CD4-positive, alpha-beta T cell treated with Interleukin-17A for 1 hour (primary cell): ENCODE measurements around the gene ACD.
A peak's percentile ranks its signal among the peaks of the same experiment; 100 is the strongest.

Experiments used
- DNase-seq: peaks from one replicate; pipeline ENCODE4 v3.0.0-alpha.2; 2020

The ACD gene

GRCh38 chr16:67661101-67661761 lies 1.2 kb upstream of the ACD start:
- no peak for DNase-seq

DNA sequence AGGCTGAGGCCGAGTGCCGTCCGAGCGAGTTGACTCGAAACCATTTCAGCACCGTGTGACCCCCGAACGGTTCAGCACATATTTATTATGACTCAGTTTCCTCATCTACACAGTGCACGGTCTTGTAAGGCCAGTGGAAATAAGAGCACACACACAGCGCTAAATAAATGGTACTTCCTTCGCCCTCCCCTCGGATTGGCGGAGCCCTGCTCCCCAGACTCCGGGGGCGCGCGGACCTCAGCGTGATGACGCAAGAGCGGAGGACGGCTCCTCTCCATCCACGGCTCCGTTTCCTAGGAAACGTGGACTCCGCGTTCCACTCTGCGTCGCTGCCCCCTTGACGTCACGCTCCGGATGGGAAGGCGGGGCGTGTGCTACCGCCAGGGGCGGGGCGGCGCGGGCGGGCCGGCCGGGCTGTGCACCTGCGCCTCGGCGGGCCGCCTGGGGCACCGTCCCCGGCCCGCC lies 536 bp upstream of the ACD start, which contains the start of gene PARD6A:
PARD6A (plus strand) TSS at position 397 of the 465 bp plus-strand sequence. CDS start 79 bp downstream, outside the sequence.
- DNase-seq, result peak; percentile 98

DNA sequence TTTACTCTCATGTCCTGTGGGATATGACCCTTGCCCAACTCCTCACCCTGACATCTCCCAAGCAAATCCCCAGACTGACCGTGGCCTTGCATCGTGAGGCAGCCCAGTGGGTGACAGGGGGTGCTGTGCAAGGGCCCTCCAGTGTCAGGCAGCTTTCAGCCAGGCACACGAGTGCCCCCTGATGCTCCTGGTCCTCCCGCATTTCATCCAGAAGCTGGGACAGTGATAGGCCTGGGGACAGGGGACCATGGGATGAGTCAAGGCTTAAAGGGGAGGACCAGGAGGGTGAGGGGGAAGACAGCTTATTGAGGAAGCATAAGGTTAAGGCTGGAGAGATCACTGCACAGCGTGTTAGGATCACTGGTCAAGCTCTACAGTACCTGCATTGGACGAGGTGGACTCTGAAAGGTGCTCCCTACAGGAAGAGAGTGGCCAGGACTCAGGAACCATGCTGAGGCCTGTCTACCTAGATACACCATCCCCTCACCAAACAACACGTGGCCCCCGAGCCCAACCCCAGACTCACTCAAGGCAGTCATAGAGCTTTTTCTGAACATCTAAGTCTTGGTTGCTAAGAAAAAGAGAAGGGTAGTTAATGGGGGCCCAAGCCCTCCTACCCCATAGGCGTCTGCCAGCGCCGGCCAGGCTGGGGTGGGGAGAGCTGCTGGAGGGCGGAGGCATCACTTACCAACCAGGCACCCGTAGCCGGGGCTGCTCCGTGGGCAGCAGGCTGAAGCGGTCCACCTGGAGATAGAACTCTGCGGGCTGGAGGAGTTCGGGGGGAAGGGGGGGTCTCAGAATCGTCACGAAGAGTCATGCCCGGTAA lies 998 bp downstream of the ACD start:
- no peak for DNase-seq

DNA sequence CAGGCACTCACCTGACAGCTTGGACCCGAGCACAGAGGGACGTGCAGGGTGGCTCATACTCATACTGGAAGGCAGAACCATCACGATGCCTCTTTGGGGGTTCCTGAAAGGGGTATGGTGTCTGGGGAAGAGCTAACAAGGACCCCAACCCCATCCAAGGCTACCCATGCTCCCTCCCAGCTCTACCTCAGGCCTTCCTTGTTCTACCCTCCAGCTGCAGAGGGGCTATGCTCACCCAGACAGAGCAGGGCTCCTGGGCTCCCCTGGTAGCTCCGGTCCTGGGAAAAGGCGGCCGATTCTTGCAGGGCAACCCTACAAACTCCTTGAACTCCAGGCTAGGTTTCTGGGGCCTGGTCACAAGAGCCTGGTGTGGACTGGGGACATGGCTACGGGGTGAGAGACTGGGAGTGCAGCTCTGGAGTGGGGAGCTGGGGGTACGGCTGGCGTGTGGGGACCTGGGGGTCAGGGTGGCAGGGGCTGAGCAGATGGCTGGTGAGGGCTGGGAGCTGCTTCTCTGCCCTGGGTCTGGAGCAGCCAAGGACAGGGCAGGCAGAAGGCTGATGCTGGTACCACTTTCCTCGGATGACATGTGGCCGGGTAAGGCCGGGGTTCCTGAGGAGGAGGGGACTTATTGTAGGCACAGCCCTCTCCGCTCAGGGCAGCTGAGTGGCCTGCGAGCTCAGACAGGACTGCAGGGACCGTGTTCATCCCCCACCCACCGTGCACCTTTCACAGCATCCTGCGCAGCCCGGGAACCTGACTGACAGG lies 2.1 kb downstream of the ACD start:
- no peak for DNase-seq

DNA sequence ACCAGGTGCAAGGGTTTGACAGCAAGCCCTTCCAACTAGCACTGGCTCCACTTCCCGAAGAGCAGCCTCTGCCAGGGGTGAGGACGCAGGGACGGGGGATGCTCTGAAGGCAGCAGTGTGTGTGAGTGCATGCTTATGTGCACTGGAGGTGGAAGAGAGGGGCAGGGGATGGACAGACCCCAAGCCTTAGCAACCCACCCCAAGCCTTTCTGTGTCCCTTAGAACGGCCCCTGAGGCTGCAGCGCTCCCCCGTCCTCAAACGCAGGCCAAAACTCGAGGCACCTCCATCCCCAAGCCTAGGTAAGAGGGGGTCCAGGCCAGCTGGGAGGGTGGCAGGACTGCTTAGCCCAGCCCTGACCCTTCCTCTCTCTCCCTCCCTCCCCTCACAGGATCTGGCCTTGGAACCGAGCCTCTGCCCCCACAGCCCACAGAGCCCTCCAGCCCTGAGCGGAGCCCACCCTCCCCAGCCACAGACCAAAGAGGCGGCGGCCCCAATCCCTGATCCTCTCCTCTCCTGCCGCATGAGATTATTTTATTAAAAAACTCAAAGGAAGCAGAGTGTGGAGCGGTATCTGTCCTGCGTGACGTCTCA lies 2.9 kb downstream of the ACD start:
- no peak for DNase-seq

GRCh38 chr16:67656344-67657016 lies 3.6 kb downstream of the ACD start:
- DNase-seq, result no peak

DNA sequence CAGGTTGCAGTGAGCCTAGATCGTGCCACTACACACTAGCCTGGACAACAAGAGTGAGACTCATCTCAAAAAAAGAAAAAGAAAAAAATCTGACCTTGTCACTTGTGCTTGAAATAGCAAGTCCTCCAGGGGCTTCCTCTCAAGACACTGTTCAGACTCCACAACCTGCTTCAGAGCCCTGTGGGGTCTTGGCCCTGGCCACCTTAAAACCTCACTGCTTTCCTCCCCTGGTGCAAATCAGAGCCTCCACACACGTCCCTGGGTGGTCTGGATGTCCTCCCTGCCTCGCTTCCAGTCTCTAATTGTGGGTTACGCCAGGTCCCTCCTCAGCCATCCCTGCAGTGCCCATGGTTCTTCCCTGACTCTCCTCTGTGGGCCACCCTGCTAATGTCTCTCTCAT lies 4.7 kb downstream of the ACD start:
- no peak for DNase-seq

DNA sequence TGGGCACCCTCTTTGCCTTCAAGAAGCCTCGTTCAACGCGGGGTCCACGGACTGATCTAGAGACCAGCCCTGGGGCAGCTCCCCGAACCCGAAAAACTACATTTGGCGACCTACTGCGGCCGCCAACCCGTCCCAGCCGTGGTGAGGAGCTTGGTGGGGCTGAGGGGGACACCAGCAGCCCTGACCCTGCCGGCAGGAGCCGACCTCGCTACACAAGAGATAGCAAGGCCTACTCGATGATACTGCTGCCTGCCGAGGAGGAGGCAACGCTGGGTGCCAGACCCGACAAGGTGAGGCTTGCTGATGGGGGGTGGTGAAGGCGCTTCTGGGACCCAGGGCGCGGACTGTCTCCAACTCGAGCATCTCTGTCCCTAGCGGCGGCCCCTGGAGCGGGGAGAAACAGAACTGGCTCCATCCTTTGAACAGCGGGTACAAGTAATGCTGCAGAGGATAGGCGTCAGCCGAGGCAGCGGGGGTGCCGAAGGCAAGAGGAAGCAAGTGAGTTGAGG lies 5.6 kb downstream of the ACD start:
- no peak for DNase-seq

DNA sequence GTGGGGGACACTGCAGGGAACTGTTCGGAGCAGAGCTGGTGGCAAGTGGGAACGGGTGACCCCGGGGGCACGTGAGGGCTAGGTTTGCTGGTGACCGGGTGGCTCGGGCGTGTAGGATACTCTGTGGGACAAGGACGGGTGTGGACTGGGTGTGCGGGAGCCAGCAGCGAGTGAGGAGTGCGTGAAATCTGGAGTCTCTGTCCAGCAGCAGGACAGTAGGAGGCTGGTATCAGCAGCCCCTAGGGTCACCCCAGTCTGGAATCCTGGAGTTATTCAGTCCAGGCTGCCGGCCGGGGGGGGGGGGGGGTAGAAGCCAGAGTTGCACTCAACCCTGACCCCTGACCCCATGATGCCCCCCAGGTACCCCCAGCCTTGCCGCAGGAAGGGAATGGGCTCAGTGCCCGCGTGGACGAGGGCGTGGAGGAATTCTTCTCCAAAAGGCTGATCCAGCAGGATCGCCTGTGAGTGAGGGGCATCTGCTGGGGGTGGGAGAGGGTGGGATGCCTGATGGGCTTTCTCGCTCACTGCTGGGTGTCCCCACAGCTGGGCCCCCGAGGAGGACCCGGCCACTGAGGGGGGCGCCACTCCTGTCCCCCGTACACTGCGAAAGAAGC lies 6.2 kb downstream of the ACD start:
- DNase-seq, result no peak

DNA sequence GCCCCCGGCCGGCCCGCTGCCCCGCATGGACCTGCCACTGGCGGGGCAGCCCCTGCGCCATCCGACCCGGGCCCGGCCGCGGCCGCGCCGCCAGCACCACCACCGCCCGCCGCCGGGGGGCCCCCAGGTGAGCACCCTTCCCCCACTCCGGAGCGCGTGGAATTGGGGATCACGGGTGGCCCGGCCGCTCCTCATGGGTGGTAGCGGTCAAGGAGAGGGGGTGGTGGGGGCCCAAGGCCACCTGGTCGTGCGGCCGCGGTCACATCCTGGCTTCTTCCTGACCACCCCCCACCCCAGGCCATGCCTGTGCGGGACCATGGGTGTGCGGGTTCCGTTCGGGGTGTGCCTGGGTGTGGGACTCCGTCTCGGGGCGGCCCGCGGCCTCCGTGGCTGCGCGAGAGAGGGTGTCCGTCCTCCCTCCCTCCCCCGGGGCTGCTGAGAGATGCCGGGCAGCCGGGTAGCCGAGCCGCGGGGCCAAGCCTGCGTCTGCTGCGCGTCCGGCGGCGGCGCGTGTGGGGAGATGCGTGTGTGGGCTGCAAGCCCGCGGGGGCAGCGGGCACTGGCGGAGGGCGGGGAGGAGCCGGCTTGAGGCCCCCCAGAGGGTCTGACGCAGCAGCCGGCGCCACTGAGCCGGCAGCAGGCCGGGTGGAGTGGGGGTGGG lies 6.8 kb downstream of the ACD start:
- no peak for DNase-seq

- DNase-seq, result no peak
Measured at GRCh38 chr16:67652578-67653127, 7.4 kb downstream of the ACD start.

GRCh38 chr16:67651847-67652246 lies 8.2 kb downstream of the ACD start:
- DNase-seq, result no peak

DNA sequence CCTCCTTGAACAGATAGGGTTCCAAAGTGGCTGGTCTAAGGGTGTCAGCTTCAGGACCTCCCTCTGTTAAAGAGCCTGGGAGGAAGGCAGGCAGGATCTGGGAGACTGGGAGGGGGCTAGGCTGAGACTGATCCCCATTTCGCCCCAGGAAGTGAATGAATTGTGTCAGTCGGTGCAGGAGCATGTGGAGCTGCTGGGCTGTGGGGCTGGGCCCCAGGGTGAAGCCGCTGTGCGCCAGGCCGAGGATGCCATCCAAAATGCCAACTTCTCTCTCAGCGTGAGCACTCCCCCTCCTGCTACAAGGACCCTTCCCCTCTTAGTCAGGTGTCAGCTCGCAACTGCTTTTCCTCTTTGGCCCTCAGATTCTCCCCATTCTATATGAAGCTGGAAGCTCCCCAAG lies 9.0 kb downstream of the ACD start:
- DNase-seq, result no peak

DNA sequence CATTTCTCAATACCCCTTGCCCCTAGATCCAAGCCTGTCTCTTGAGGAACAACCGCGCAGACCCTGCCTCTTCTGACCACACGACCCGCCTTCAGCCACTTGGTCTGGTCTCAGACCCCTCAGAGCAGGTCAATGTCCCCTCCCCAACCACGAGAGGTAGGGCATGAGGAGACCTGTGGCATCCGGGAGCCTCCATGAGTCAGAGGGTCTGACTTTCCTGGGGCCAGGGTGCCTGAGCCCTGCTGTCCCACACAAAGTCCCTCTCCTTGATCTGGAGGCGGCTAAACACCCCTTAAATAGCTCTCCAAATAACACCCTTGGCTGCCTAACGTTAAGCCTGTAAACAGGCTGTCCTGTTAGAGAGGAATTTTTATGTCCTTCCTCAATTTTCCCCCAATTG lies 10.0 kb downstream of the ACD start:
- DNase-seq, result no peak

DNA sequence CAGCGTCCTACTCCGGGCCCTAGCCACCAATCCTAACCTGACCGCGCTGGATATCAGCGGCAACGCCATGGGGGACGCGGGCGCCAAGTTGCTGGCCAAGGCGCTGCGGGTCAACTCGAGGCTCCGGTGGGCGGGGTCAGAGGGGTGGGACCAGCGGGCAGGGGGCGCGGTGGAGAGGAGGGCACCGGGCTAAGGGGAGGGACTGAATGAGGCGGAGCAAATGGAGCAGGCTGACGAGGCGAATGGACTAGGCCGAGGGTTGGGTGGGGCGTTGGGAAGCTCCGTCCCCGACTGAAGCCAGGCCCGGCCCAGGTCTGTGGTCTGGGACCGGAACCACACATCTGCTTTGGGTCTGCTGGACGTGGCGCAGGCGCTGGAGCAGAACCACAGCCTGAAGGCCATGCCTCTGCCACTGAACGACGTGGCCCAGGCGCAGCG lies 10.5 kb downstream of the ACD start:
- DNase-seq, result no peak

GRCh38 chr16:67648764-67649407 lies 11.2 kb downstream of the ACD start:
- DNase-seq, result no peak

DNA sequence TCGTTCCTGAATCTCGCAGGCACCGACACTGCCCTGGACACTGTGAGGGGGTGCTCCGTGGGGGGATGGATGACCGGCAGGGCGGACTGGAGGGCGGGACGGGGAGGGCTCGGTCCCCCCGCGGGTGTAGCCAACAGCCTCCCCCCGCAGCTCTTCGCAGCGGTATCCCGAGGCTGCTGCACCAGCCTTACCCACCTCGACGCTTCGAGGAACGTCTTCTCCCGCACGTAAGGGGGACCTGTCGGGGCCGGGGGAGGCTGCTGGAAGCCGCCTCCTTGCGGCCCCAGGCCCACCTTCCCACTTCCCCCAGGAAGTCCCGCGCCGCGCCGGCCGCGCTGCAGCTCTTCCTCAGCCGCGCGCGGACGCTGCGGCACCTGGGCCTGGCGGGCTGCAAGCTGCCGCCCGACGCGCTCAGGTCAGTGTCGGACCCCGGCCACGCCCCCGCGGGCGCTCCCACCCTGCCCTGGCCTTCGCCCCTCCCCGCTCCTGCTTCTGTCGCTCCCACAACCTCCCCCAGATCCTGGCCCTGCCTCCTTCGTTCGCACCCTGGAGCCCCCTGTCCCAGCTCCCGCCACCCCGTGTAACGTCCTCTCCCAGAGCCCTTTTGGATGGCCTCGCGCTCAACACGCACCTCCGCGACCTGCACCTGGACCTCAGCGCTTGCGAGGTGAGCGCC lies 11.8 kb downstream of the ACD start:
- DNase-seq, result no peak

DNA sequence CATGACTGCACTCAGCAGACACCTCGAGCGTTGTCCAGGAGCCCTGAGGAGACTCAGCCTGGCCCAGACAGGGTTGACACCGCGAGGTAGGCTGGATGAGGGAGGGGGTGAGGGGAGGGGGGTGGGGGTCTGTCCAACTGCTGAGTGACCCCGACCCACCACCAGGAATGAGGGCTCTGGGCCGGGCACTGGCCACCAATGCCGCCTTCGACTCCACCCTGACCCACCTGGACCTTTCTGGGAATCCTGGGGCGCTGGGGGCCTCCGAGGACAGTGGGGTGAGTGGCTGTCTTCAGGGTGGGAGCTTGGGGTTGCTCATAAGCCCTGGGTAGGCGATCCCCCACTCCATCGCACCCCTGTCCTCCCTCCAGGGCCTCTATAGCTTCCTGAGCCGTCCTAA lies 12.4 kb downstream of the ACD start:
- no peak for DNase-seq

GRCh38 chr16:67647111-67647651 lies 12.9 kb downstream of the ACD start:
- DNase-seq, result no peak
